ENCODE data around the gene NID1.

The NID1 gene

DNA sequence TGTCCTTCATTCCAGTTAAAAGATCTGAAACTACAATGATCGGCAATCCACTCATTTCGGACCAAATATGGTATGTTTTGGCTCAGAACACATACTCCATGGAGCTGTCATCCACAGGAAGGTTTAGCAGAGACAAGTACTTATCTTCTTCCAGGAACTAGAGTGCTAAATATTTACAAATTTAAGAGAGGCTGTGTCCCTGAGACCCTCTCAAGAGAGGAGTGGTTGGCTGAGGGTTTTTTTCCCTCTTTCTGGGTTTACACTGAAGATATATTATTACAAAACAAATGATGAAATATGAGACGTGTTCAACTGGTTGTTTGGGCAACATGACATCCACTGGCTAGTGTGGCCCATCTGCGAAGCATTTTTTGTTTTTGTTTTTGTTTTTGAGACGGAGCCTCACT lies 25.9 kb upstream of the NID1 start:
- TF ChIP-seq, protein P1, sequence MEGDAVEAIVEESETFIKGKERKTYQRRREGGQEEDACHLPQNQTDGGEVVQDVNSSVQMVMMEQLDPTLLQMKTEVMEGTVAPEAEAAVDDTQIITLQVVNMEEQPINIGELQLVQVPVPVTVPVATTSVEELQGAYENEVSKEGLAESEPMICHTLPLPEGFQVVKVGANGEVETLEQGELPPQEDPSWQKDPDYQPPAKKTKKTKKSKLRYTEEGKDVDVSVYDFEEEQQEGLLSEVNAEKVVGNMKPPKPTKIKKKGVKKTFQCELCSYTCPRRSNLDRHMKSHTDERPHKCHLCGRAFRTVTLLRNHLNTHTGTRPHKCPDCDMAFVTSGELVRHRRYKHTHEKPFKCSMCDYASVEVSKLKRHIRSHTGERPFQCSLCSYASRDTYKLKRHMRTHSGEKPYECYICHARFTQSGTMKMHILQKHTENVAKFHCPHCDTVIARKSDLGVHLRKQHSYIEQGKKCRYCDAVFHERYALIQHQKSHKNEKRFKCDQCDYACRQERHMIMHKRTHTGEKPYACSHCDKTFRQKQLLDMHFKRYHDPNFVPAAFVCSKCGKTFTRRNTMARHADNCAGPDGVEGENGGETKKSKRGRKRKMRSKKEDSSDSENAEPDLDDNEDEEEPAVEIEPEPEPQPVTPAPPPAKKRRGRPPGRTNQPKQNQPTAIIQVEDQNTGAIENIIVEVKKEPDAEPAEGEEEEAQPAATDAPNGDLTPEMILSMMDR (IDR thresholded peaks at IDR 0.05; ENCODE audit: low read depth, low read length, missing control alignments), result no peak
- DNase-seq (ENCODE audit: extremely low read depth, low read depth), result no peak

DNA sequence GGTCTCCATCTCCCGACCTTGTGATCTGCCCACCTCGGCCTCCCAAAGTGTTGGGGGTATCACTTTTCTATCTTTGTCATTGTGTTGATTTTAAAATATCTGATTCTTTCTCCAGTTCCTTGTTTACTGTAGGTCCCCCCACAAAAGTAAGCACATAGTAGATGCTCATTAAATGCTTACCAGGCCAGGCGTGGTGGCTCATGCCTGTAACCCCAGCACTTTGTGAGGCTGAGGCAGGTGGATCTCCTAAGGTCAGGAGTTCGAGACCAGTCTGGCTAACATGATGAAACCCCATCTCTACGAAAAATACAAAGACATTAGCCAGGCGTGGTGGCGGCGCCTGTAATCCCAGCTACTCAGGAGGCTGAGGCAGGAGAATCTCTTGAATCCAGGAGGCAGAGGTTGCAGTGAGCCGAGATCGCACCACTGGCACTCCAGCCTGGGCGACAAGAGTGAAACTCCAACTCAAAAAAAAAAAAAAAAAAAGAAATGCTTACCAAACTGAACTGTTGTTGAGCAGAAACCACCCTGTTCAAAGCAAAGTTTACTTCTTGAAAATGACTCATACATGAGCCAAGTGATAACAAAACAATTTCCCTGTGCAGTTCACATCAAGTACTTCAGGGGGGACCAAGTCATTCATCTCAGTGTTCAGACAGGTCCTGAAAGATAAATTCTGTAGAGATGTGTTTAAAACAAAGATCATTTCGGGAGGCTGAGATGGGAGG lies 24.3 kb upstream of the NID1 start:
- TF ChIP-seq, protein P1 (IDR thresholded peaks at IDR 0.05; ENCODE audit: low read depth, low read length, missing control alignments), result no peak
- DNase-seq (ENCODE audit: extremely low read depth, low read depth), result no peak

More for the DNA sequence above, 25.9 kb upstream of the NID1 start:
- H3K4me3 ChIP-seq (replicated peaks; ENCODE audit: low read depth, low read length), result no peak overlapping the region

DNA sequence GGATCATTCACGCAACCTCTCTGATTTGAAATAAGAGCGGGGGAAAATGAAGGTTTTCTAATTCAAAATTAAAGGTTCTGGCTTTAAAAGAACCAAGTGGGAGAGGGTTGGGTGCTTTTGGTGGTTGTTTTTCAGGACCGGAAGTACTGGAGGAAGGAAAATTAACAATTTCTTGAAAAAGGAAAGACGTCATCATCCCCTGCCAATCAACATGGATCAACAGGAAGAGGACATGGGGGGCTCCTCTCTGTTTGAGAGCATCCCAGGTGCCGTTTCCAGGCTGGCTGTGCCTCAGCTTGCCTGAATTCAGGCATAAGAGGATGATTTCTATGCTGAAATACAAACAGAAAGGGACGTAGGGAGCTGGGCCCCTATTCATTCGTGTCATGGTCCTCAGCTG lies 21.6 kb upstream of the NID1 start:
- DNase-seq (ENCODE audit: extremely low read depth, low read depth), result no peak
- TF ChIP-seq, protein P1 (IDR thresholded peaks at IDR 0.05; ENCODE audit: low read depth, low read length, missing control alignments), result no peak
- no peak overlapping the region for H3K4me3 ChIP-seq (replicated peaks; ENCODE audit: low read depth, low read length)

More for the DNA sequence above, 24.3 kb upstream of the NID1 start:
- no peak overlapping the region for H3K4me3 ChIP-seq (replicated peaks; ENCODE audit: low read depth, low read length)

DNA sequence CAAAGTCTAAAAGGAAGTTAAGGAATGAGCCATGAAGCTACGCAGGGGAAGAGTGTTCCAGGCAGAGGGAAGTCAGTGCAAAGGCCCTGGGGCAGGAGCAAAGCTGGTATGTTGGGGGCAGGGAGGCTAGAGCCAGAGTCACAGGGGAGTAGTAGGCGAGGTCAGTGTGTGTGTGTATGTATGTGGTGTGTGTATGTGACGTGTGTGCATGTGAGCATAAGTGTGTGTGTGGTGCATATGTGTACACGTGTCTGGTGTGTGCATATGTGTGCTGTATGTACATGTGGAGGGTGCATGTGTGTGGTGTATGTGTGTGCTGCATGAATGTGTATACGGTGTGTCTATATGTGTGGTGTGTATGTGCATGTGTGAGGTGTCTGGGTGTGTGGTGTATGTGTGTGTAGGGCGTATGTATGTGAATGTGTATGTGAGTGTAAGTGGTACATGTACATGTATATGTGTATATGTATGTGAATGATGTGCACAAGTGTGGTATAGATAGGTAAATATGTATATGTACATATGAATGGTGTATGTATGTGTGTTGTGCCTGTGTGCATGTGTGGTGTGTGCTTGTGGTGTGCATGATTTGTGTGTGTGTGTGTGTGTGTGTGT lies 20.8 kb upstream of the NID1 start:
- TF ChIP-seq, protein P1 (IDR thresholded peaks at IDR 0.05; ENCODE audit: low read depth, low read length, missing control alignments), result no peak
- no peak overlapping the region for H3K4me3 ChIP-seq (replicated peaks; ENCODE audit: low read depth, low read length)
- DNase-seq (ENCODE audit: extremely low read depth, low read depth), result no peak

DNA sequence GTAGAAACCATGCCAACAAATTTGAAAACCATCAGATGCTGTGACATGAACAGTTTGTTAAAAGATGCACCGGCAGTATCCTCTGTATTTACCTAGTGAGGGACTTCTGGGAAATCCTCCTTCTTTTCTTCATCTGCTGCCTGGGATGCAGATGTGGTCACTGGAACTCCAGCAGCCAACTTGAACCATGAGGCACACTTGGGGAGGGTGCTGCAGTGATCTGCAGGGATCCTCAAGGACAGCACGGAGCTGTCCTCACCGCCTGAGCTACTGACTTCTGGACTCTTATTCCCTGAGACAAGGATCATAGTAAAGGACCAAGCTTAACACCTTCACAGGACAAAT lies 19.5 kb upstream of the NID1 start:
- no peak for DNase-seq (ENCODE audit: extremely low read depth, low read depth)
- H3K4me3 ChIP-seq (replicated peaks; ENCODE audit: low read depth, low read length), result no peak overlapping the region
- TF ChIP-seq, protein P1 (IDR thresholded peaks at IDR 0.05; ENCODE audit: low read depth, low read length, missing control alignments), result no peak

DNA sequence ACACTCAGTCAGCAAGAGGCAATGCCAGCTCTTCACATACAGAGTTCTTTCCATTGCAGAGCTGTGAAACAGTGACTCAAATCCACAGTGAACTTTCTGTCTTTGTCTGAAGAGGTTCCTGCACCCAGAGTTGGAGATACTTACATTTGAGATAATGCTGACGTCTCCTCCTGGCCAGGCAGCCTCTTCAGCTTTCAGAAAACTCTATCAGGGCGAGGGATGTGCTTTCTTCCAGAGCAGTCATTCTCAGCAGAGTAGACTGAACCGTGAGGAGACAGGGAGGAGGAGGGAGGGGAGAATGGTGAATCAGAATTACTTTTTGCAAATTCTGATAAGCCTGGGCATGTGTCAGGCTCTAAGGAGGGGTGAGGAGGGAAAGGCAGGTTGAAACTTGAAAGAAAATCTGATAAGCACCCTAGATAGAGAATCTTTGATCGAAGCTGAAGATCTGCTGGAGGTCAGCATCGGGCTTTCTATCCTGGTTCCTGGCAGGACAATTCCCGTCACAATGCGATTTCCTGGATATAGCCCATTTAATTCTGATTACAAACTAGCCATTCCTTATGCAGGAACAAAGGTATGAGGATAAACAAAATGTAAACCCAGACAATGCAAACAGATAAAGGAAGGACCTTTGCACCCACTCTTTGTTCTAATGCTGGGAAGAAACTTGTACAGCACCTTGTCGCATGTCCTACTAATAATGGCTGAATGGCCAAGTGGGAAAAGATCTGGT lies 18.9 kb upstream of the NID1 start:
- TF ChIP-seq, protein P1 (IDR thresholded peaks at IDR 0.05; ENCODE audit: low read depth, low read length, missing control alignments), result no peak
- no peak for DNase-seq (ENCODE audit: extremely low read depth, low read depth)
- H3K4me3 ChIP-seq (replicated peaks; ENCODE audit: low read depth, low read length), result no peak overlapping the region
